Measurements from ENCODE around the gene LLPH. TPM values are rescaled to one million over a fixed set of nuclear protein-coding genes. Genes with fewer than 3 reads are reported as not detected.
"Not testable (repeated sequence)": the region's sequence is repeated elsewhere in the genome, so short reads cannot be mapped to it uniquely, and the experiment has no call there.

LLPH gene
- 5.5 and 8.5 TPM in 2 replicates for total RNA-seq (2014; rRNA removed; shearing (Covaris generic))

GRCh38 chr12:66130267-66131066 lies at the start of gene LLPH:
TSS of gene LLPH (minus strand) at chr12:66130750. CDS start at chr12:66129106, 1,644 bp downstream.
- DNase-seq (ENCODE audit: low spot score) = peak; percentile 91

- DNase-seq (ENCODE audit: low spot score) = no peak
Measured at GRCh38 chr12:66176105-66176900, 45.8 kb upstream of the LLPH start.

- not testable (repeated sequence) for DNase-seq (ENCODE audit: low spot score)
Measured at GRCh38 chr12:66174391-66175325, 44.1 kb upstream of the LLPH start.

GRCh38 chr12:66170606-66171005 lies 40.1 kb upstream of the LLPH start:
- no peak for DNase-seq (ENCODE audit: low spot score)

GRCh38 chr12:66169221-66170170 lies 38.9 kb upstream of the LLPH start, which contains the start of gene TMBIM4:
TSS of gene TMBIM4 (minus strand) at chr12:66169996. CDS start at chr12:66169951, 45 bp downstream.
- peak; percentile 91 for DNase-seq (ENCODE audit: low spot score)

GRCh38 chr12:66168410-66168809 lies 37.9 kb upstream of the LLPH start:
- DNase-seq (ENCODE audit: low spot score) = peak; percentile 25

GRCh38 chr12:66166561-66166960 lies 36.0 kb upstream of the LLPH start:
- no peak for DNase-seq (ENCODE audit: low spot score)

GRCh38 chr12:66165141-66165540 lies 34.6 kb upstream of the LLPH start:
- no peak for DNase-seq (ENCODE audit: low spot score)

GRCh38 chr12:66164349-66164821 lies 33.8 kb upstream of the LLPH start:
- DNase-seq (ENCODE audit: low spot score) = no peak

GRCh38 chr12:66163289-66163688 lies 32.7 kb upstream of the LLPH start:
- no peak for DNase-seq (ENCODE audit: low spot score)

GRCh38 chr12:66162701-66163100 lies 32.2 kb upstream of the LLPH start:
- no peak for DNase-seq (ENCODE audit: low spot score)

GRCh38 chr12:66160704-66161103 lies 30.2 kb upstream of the LLPH start:
- DNase-seq (ENCODE audit: low spot score) = no peak

- DNase-seq (ENCODE audit: low spot score) = no peak
Measured at GRCh38 chr12:66159123-66159522, 28.6 kb upstream of the LLPH start.

GRCh38 chr12:66156654-66157053 lies 26.1 kb upstream of the LLPH start:
- peak; percentile 55 for DNase-seq (ENCODE audit: low spot score)

GRCh38 chr12:66154776-66155175 lies 24.2 kb upstream of the LLPH start:
- DNase-seq (ENCODE audit: low spot score) = no peak

GRCh38 chr12:66152732-66153131 lies 22.2 kb upstream of the LLPH start:
- no peak for DNase-seq (ENCODE audit: low spot score)

- DNase-seq (ENCODE audit: low spot score) = no peak
Measured at GRCh38 chr12:66149702-66150398, 19.3 kb upstream of the LLPH start.

- DNase-seq (ENCODE audit: low spot score) = peak; percentile 80
Measured at GRCh38 chr12:66144791-66145754, 14.5 kb upstream of the LLPH start.

Data from HT-29 (cell line).